ENCODE measurements around the gene XYLT1.

XYLT1 gene

DNA sequence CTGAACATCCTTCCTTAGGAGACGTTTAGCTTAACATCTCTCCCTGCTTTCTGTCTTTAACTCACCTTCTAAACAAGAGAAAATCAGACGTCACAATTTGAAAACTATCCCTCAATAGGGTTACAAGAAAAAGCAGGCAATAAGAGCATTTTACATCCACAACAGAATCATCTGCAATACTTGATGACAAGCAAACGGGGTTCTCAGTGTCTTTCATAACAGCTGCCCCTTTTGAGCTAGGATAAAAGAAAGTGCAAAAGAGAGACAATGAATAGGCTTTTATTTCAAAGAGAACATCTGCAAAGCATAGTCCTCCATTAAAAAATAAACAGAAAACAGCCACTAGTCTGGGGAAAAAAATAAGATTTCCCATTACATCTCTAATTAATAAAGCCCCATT is 13.2 kb downstream of the XYLT1 start:
- no peak for DNase-seq

GRCh38 chr16:17454162-17454730 is 16.5 kb downstream of the XYLT1 start:
- no peak for DNase-seq

DNA sequence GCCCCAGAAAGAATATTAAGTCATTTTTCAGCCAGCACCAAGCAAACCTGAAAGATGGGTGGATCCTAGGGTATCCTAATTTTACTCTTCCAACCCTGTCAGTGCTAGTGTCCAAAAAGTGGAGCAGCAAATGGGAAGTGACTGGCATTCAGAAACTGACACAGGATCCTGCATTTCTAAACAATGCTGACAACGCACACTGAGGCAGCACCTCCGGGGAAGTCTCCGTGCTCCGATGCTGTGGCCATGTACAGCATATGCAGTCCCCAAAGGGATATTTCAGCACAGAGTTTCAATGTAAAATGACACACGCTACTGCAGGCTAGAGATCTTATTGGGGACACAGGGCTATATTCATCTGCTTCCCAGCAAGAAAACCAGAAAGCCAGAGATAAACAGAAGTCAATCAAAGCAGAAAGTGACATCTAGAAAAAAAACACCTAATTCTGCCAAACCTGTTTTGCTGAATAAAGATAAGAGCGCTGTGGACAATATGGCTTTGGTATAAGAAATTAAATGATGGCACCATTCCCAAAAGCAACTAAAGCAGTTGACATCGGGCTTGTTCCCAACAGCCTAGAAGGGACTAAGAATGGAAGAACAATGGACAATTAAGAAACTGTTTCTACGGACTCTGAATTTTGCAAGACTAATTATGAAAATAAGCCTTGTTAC is 17.3 kb downstream of the XYLT1 start:
- DNase-seq = no peak

- DNase-seq = no peak
Measured at GRCh38 chr16:17452922-17453321, 17.8 kb downstream of the XYLT1 start.

GRCh38 chr16:17451843-17452242 is 18.9 kb downstream of the XYLT1 start:
- DNase-seq = no peak

- no peak for DNase-seq
Measured at GRCh38 chr16:17450291-17450690, 20.5 kb downstream of the XYLT1 start.

DNA sequence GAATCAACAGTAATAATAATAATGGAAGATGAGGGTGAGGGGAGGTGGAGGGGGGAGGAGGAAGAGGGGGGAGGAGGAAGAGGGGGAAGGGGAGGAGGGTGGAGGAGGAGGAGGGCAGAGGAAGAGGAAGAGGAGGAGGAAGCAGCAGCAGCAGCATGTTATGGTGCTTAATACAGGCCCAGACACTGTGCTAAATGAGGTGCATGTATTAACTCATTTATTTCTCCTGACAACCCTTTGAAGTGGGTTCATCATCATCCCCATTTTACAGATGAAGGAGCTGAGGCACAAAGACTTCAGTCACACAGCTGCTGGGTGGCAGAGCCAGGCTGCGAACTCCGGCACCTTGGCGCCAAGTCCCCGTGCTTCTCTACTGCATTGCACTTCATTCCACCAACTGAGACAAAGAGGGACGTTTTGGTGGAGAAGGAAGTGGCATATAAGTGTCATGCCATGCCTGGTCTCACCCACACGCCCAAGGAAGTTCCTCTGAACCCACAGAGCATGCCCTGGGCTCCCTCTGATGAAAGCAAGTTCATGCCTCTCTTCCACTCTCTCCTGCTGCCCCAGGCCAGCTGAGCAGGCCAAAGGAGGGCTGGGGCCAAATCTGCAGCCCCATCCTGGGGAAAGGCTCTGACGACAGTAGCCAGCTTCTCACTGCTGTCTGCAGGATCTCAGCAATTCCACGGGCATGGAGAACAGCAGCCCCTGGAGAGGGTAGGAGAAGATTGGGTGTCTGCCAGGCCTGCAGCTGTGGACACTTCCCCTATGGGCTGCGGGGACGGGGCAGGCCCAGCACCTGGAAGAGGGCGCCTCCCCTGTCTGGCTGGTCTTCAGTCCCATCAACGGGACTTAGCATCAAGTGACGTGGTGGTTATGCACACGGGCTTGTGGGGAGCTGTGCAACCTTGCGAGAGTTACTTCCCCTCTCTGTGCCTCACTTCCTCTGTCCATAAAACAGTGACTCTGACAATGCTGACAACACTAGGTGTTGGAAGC is 21.8 kb downstream of the XYLT1 start:
- DNase-seq = no peak

DNA sequence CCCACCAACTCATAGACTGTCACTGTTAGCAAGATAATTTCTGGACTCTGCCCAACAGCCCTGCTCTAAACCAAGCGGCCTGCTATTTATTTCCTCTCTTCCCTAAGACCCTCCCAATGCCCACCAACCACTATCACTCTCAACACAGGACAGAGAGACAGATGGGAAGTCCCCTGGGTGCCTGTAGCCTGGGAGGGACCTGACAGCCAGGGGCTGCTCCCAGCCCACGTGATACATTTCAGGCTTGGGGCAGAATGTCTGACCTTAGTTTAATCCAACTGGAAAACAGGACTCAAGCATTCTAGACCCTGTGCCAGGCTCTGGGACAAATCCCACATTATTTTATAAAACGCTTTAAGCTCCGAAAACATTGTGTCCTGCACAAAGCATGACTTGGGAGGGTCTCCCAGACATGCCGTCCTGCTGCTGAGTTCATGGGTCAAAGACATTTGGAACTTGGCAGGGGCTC is 23.6 kb downstream of the XYLT1 start:
- no peak for DNase-seq

GRCh38 chr16:17446661-17447060 is 24.1 kb downstream of the XYLT1 start:
- no peak for DNase-seq

DNA sequence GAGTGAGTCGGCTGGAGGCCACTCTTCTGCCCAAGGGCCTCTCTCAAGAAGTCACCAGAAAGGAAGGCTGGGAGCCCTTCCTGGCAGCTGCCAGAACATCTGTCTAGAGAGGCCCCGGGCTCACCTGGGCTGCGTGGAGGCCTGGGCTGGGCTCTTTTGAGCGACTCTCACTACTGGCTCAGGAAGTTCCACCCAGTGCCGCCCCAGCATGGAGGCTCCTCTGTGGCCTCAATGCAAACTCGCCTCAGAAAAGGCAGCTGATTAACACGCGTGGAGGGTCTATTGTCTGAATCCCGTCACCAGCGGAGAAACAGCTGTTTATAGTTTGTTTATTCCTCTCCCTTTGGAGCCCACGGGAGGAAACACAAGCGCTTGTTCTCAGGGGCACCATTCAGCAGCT is 25.3 kb downstream of the XYLT1 start:
- DNase-seq = no peak

DNA sequence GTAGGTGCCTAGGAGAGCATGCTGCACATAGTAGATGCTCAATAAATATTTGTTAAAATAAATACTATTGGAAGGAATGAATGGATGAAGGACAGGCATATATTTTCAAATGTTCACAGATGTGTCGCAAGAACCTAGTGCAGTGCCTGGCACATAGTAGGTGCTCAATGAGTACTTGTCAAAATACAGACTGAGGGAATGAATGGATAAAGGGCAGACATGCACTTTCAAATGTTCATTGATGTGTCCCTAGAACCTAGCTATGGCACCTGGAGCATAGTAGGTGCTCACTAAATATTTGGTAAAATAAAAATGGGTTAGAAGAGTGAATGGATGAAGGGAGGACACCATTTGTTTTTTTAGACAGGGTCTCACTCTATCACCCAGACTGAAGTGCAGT is 26.1 kb downstream of the XYLT1 start:
- no peak for DNase-seq

DNA sequence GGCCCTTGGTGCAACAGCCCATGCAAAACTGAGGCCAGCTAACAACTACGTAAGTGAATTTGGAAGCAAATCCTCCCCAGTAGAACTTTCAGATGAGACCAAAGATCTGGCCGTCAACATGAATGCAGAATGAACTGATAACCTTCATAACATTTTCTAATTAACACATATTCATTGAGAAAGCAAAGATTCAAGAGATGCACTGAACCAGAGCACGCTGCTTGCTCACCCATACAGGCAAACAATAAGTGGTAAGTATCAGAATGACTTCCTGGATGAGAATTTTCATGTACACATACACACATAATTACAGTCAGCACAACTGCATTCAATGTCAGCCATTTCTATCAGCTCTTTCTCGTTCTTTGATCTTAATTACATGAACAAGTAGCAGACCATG is 30.6 kb downstream of the XYLT1 start:
- DNase-seq = no peak

- DNase-seq = no peak
Measured at GRCh38 chr16:17439580-17439979, 31.2 kb downstream of the XYLT1 start.

- no peak for DNase-seq
Measured at GRCh38 chr16:17437981-17438380, 32.8 kb downstream of the XYLT1 start.

GRCh38 chr16:17437127-17437720 is 33.5 kb downstream of the XYLT1 start:
- DNase-seq = peak; percentile 32

DNA sequence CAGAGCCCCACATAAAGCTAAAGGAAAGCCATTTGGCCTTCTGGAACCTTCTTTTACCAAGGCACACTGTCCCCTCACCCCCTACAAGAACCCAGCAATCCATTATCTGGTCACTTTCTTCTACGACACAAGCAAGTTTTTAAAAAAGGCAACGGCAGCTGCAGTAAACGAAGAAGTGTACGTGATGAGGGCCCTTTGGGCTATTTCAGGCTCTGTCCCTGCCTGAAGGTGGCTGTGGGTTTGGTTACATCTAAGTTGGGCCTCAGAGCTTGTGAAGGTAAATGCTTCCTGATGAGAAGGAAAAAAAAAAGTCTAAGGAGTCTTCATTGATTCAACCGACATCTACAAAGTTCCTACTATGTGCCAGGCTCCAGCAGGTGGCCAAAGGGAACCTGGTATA is 35.4 kb downstream of the XYLT1 start:
- no peak for DNase-seq

- no peak for DNase-seq
Measured at GRCh38 chr16:17433577-17434451, 36.9 kb downstream of the XYLT1 start.

- no peak for DNase-seq
Measured at GRCh38 chr16:17432901-17433576, 37.7 kb downstream of the XYLT1 start.

- DNase-seq = no peak
Measured at GRCh38 chr16:17431968-17432625, 38.7 kb downstream of the XYLT1 start.

DNA sequence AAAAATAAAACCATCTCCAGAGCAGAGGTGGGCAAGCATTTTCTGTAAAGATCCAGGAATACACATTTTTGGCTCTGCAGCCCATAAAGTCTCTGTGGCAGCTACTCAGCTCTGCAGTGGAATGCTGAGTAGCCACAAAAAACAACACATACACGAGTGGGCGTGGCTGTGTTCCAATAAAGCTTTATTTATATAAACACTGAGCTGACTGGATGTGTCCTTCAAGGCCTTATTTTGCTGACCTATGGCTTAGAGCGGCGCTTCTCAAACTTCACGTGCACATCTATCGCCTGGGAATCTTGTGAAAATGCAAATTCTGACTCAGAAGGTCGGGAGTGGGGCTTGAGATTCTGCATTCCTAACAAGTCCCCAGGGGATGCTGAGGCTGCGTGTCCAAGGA is 39.7 kb downstream of the XYLT1 start:
- no peak for DNase-seq

- DNase-seq = no peak
Measured at GRCh38 chr16:17426451-17426850, 44.3 kb downstream of the XYLT1 start.

Measured in DMS 273 treated with DMSO at 0.1 percent for 48 hours (cell line).